SK-N-MC (cell line): Measurements from ENCODE around the gene DGUOK.

Experiments used
- EZH2 ChIP-seq: fragments of 200-600 bp; sonication (generic); IDR thresholded peaks from one replicate; pipeline ENCODE4 v1.6.1; 2017; ENCODE audit warnings: antibody characterized with exemption
- FOXP2 ChIP-seq: optimal IDR thresholded peaks from 2 replicates; pipeline ENCODE3; 2011; ENCODE audit warnings: mild to moderate bottlenecking, moderate library complexity; ENCODE audit not compliant: insufficient read depth; ENCODE audit errors: extremely low read length, control extremely low read depth
- POLR2AphosphoS5 ChIP-seq: IDR thresholded peaks from 2 replicates; pipeline ENCODE4 v1.6.1; 2012; ENCODE audit warnings: mild to moderate bottlenecking, low read depth, low read length, borderline replicate concordance

GRCh38 chr2:73987948-73988700 lies 61.4 kb downstream of the DGUOK start:
- TF ChIP-seq FOXP2 (no peak), POLR2AphosphoS5 (no peak), EZH2 (no peak)
